OCI-LY3 (cell line): ENCODE measurements around the gene PITPNC1.

ENCODE experiments used
- H2AFZ ChIP-seq: fragments of 200-600, 300-600 bp; shearing (Covaris generic); 2 replicates; pipeline ENCODE4 v1.6.0; 2014; ENCODE audit warnings: antibody characterized with exemption, low read depth, low read length
- H3K27ac ChIP-seq: fragments of 200-600, 300-600 bp; sonication (generic); 2 replicates; pipeline ENCODE4 v1.5.1; 2014; ENCODE audit warnings: mild to moderate bottlenecking, low read length, moderate library complexity, mixed read lengths
- H3K27me3 ChIP-seq: fragments of 200-600, 300-600 bp; sonication (generic); 2 replicates; pipeline ENCODE4 v1.6.1; 2014; ENCODE audit warnings: low read depth, low read length, mixed read lengths
- H3K36me3 ChIP-seq: fragments of 200-600, 300-600 bp; sonication (generic); replicated peaks from 2 replicates; pipeline ENCODE3; 2014; ENCODE audit warnings: low read depth, low read length, mixed read lengths
- H3K4me1 ChIP-seq: fragments of 300-600, 200-600 bp; sonication (generic); 2 replicates; pipeline ENCODE4 v1.6.1; 2014; ENCODE audit warnings: low read length, mixed read lengths
- H3K4me2 ChIP-seq: fragments of 200-600, 300-600 bp; sonication (generic); 2 replicates; pipeline ENCODE4 v1.6.1; 2014; ENCODE audit warnings: low read length, mixed read lengths
- H3K4me3 ChIP-seq: fragments of 300-600, 200-600 bp; sonication (generic); 2 replicates; pipeline ENCODE4 v1.5.1; 2014; ENCODE audit warnings: antibody characterized with exemption, mild to moderate bottlenecking, low read length, moderate library complexity
- H3K79me2 ChIP-seq: fragments of 300-600, 200-600 bp; shearing (Covaris generic); 2 replicates; pipeline ENCODE4 v1.6.1; 2014; ENCODE audit warnings: mild to moderate bottlenecking, low read length, mixed read lengths
- H3K9ac ChIP-seq: fragments of 300-600, 200-600 bp; shearing (Covaris generic); 2 replicates; pipeline ENCODE4 v1.6.0; 2014; ENCODE audit warnings: mild to moderate bottlenecking, low read length, moderate library complexity
- H3K9me3 ChIP-seq: fragments of 200-600, 300-600 bp; shearing (Covaris generic); 2 replicates; pipeline ENCODE4 v1.6.1; 2014; ENCODE audit warnings: low read length, mixed read lengths; ENCODE audit not compliant: insufficient read depth
- H4K20me1 ChIP-seq: fragments of 200-600, 300-600 bp; sonication (generic); 2 replicates; pipeline ENCODE4 v1.6.1; 2016; ENCODE audit warnings: low read length, mixed read lengths; ENCODE audit not compliant: insufficient read depth
- CTCF ChIP-seq: fragments of 200-600, 300-600 bp; sonication (generic); IDR thresholded peaks from 2 replicates; pipeline ENCODE4 v1.5.1; 2014; ENCODE audit warnings: antibody characterized with exemption, low read length, low read depth
- EZH2phosphoT487 ChIP-seq: fragments of 200-600 bp; shearing (Covaris generic); IDR thresholded peaks from 2 replicates; pipeline ENCODE4 v1.6.1; 2018; ENCODE audit warnings: antibody characterized with exemption, mixed run types, low read depth

The PITPNC1 gene

GRCh38 chr17:67713169-67713568 is 336.1 kb downstream of the PITPNC1 start:
- Histone ChIP-seq H3K4me3 (no peak overlapping the region), H3K9me3 (no peaks in the 10 kb centered on the region), H4K20me1 (no peaks in the 10 kb centered on the region), H3K4me1 (peaks cover 15% of the 10 kb centered on the region), H3K79me2 (peaks cover 12% of the 10 kb centered on the region), H3K9ac (no peak overlapping the region), H2AFZ (no peak overlapping the region), H3K27me3 (no peaks in the 10 kb centered on the region), H3K27ac (no peak overlapping the region), H3K4me2 (no peak overlapping the region), H3K36me3 (no peaks in the 10 kb centered on the region)
- TF ChIP-seq EZH2phosphoT487: no peak
- TF ChIP-seq CTCF: no peak

GRCh38 chr17:67716405-67716798 is 339.3 kb downstream of the PITPNC1 start:
- peak overlapping the region; percentile 82 for H3K4me2 ChIP-seq
- TF ChIP-seq EZH2phosphoT487: no peak
- TF ChIP-seq CTCF: no peak
- H3K27ac ChIP-seq: peak overlapping the region; percentile 68
- peaks cover 10% of the 10 kb centered on the region for H3K36me3 ChIP-seq
- H3K4me3 ChIP-seq: peak overlapping the region; percentile 84
- peak overlapping the region; percentile 41; the same call in 1 of the 2 replicates for H2AFZ ChIP-seq
- H3K9me3 ChIP-seq: no peaks in the 10 kb centered on the region
- H3K79me2 ChIP-seq: peaks cover 40% of the 10 kb centered on the region
- no peaks in the 10 kb centered on the region for H3K27me3 ChIP-seq
- peaks cover 24% of the 10 kb centered on the region for H3K4me1 ChIP-seq
- H3K9ac ChIP-seq: peak overlapping the region; percentile 93
- H4K20me1 ChIP-seq: no peaks in the 10 kb centered on the region

GRCh38 chr17:67717192-67717623 is 340.1 kb downstream of the PITPNC1 start:
- Histone ChIP-seq H3K9me3 (no peaks in the 10 kb centered on the region), H3K4me3 (peak overlapping the region; percentile 84), H2AFZ (peak overlapping the region; percentile 24; the same call in 1 of the 2 replicates), H3K4me1 (peaks cover 24% of the 10 kb centered on the region), H3K27ac (peak overlapping the region; percentile 68), H3K27me3 (no peaks in the 10 kb centered on the region), H3K79me2 (peaks cover 45% of the 10 kb centered on the region), H3K4me2 (peak overlapping the region; percentile 82), H4K20me1 (no peaks in the 10 kb centered on the region), H3K36me3 (peaks cover 18% of the 10 kb centered on the region), H3K9ac (peak overlapping the region; percentile 93)
- no peak for TF ChIP-seq CTCF
- TF ChIP-seq EZH2phosphoT487: no peak

- H3K9ac ChIP-seq: peak within 1 kb of the TSS; percentile 96
- H3K4me2 ChIP-seq: peak within 1 kb of the TSS; percentile 100
- H3K4me3 ChIP-seq: peak within 1 kb of the TSS; percentile 97
- TF ChIP-seq EZH2phosphoT487 (no peak), CTCF (peak; percentile 78)
- peaks cover 20% of the 10 kb centered on the region for H3K36me3 ChIP-seq
- peak within 1 kb of the TSS; percentile 87 for H2AFZ ChIP-seq
- H4K20me1 ChIP-seq: no peaks in the 10 kb centered on the region
- H3K79me2 ChIP-seq: peaks cover 45% of the 10 kb centered on the region
- H3K4me1 ChIP-seq: peaks cover 24% of the 10 kb centered on the region
- H3K27me3 ChIP-seq: no peaks in the 10 kb centered on the region
- H3K27ac ChIP-seq: peak within 1 kb of the TSS; percentile 68
- no peaks in the 10 kb centered on the region for H3K9me3 ChIP-seq
Measured at GRCh38 chr17:67717624-67718324, 340.7 kb downstream of the PITPNC1 start, which contains the start of gene NOL11. TSS of gene NOL11 (plus strand) at chr17:67717936. CDS start at chr17:67717948, 12 bp downstream.
